Stimulated activated naive CD8-positive, alpha-beta T cell treated with anti-CD3 and anti-CD28 coated beads, Interleukin-15, Interleukin-2, amounts not matched to agents 100 ng/mL and 50 ng/mL, for 24 hours (primary cell): Measurements from ENCODE around the gene IL1RAP.
"Not testable (repeated sequence)": the region's sequence is repeated elsewhere in the genome, so short reads cannot be mapped to it uniquely, and the experiment has no call there.

ENCODE experiments used
- H3K27ac Mint-ChIP-seq: one replicate; pipeline ENCODE4 v1.8.0; 2021; ENCODE audit warnings: mild to moderate bottlenecking, mixed read lengths
- H3K27me3 Mint-ChIP-seq: one replicate; pipeline ENCODE4 v1.8.0; 2021; ENCODE audit warnings: mixed read lengths
- H3K36me3 Mint-ChIP-seq: one replicate; pipeline ENCODE4 v1.8.0; 2021; ENCODE audit warnings: low read depth, mixed read lengths
- H3K4me1 Mint-ChIP-seq: one replicate; pipeline ENCODE4 v1.8.0; 2021; ENCODE audit warnings: low read depth, mixed read lengths
- H3K4me3 Mint-ChIP-seq: one replicate; pipeline ENCODE4 v1.8.0; 2021; ENCODE audit warnings: mild to moderate bottlenecking, mixed read lengths
- H3K9me3 Mint-ChIP-seq: one replicate; pipeline ENCODE4 v1.8.0; 2021; ENCODE audit warnings: mixed read lengths

IL1RAP gene

DNA sequence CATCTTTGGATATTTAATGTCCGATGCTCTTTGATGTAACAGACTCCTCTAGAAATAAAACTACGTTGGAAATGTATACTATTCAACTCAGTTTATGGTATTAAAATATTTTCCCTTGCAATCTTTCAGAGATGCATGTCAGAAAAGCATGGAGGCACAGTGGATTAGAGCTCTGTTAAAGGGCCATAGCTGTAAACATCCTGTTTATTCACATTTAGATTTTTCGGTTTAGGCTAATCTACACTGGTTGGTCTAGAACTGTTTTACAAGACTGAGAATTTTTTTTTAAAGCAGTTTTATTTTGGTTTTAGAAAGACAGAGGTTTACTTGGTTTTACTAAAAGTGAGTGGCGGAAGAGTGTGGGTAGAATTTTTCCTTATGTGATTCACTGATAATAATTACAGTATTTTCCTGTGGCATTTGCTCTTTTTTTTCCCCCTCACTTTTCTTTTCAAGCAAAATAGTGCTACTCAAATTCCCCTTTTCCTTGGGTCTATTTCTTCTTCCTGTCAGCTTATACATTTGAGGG is 132.1 kb downstream of the IL1RAP start:
- H3K9me3 Mint-ChIP-seq: no peaks in the 10 kb centered on the region
- H3K27me3 Mint-ChIP-seq: no peaks in the 10 kb centered on the region
- no peak overlapping the region for H3K27ac Mint-ChIP-seq

GRCh38 chr3:190646996-190647395 is 133.1 kb downstream of the IL1RAP start:
- Mint-ChIP-seq H3K4me1 (no peaks in the 10 kb centered on the region), H3K27me3 (no peaks in the 10 kb centered on the region), H3K36me3 (peaks cover 57% of the 10 kb centered on the region), H3K4me3 (no peak overlapping the region), H3K9me3 (no peaks in the 10 kb centered on the region), H3K27ac (no peak overlapping the region)

More for the DNA sequence above, 132.1 kb downstream of the IL1RAP start:
- Mint-ChIP-seq H3K4me1 (no peaks in the 10 kb centered on the region), H3K4me3 (no peak overlapping the region), H3K36me3 (peaks cover 58% of the 10 kb centered on the region)

DNA sequence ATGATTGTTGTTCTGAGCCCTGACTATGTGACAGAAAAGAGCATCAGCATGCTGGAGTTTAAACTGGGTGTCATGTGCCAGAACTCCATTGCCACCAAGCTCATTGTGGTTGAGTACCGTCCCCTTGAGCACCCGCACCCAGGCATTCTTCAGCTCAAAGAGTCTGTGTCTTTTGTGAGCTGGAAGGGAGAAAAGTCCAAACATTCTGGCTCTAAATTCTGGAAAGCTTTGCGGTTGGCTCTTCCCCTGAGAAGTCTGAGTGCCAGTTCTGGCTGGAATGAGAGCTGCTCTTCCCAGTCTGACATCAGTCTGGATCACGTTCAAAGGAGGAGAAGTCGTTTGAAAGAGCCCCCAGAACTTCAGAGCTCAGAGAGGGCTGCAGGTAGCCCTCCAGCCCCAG is 142.0 kb downstream of the IL1RAP start:
- Mint-ChIP-seq H3K36me3 (peaks cover 4% of the 10 kb centered on the region), H3K27ac (no peak overlapping the region), H3K4me3 (no peak overlapping the region), H3K9me3 (no peaks in the 10 kb centered on the region), H3K27me3 (peaks cover 19% of the 10 kb centered on the region), H3K4me1 (no peaks in the 10 kb centered on the region)

- no peaks in the 10 kb centered on the region for H3K4me1 Mint-ChIP-seq
- H3K27ac Mint-ChIP-seq: no peak overlapping the region
- H3K36me3 Mint-ChIP-seq: no peaks in the 10 kb centered on the region
- no peak overlapping the region for H3K4me3 Mint-ChIP-seq
- no peaks in the 10 kb centered on the region for H3K9me3 Mint-ChIP-seq
- peaks cover 23% of the 10 kb centered on the region for H3K27me3 Mint-ChIP-seq
Observed at GRCh38 chr3:190658106-190658505, 144.2 kb downstream of the IL1RAP start.

DNA sequence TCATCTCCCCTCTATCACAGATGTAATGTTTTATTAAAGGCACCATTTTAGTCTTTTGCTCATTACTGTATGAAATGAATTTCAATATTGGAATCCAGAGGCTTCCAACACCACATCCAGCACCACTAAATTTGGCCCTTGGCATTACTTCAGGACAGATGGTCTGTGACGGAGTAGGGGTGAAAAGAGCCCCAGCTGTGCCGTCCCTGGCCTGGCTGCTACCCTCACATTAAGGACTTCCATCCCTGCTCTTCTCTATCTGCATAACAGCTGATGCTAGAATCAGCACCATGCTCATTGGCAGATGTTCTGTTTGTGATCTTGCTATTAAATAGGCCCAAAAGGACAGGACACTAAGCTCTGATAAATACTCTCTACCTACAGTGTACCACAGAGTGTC is 152.9 kb downstream of the IL1RAP start:
- Mint-ChIP-seq H3K4me3 (no peak overlapping the region), H3K27ac (no peak overlapping the region), H3K4me1 (no peaks in the 10 kb centered on the region), H3K36me3 (no peaks in the 10 kb centered on the region), H3K9me3 (no peaks in the 10 kb centered on the region), H3K27me3 (peaks cover 16% of the 10 kb centered on the region)

- H3K9me3 Mint-ChIP-seq: no peaks in the 10 kb centered on the region
Observed at GRCh38 chr3:190671658-190672057, 157.8 kb downstream of the IL1RAP start.

DNA sequence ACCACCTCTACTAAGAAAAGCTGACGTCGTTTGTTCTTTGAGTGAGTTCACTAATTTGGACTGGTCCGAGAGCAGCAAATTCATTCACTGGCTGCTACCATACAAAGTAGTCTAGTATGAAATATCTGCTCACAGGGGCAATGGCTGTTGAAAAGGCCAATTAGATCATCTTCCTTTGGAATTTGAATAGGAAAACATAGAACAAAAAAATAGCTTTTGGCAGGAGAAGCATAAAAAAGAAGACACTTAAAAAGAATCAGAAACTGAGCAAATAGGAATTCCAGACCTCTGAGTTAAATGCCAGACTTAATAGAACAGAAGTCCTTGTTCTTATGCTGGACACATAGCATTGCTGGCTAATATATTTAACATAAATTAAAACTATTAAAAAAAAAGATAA is 159.3 kb downstream of the IL1RAP start:
- Mint-ChIP-seq H3K9me3 (peaks cover 2% of the 10 kb centered on the region), H3K4me3 (no peak overlapping the region), H3K27me3 (peaks cover 10% of the 10 kb centered on the region), H3K36me3 (no peaks in the 10 kb centered on the region), H3K27ac (no peak overlapping the region), H3K4me1 (no peaks in the 10 kb centered on the region)

More at GRCh38 chr3:190671658-190672057, 157.8 kb downstream of the IL1RAP start:
- Mint-ChIP-seq H3K36me3 (no peaks in the 10 kb centered on the region), H3K4me1 (no peaks in the 10 kb centered on the region), H3K4me3 (no peak overlapping the region), H3K27ac (no peak overlapping the region), H3K27me3 (peaks cover 11% of the 10 kb centered on the region)

- H3K27ac Mint-ChIP-seq: no peak overlapping the region
- no peak overlapping the region for H3K4me3 Mint-ChIP-seq
- H3K36me3 Mint-ChIP-seq: no peaks in the 10 kb centered on the region
- H3K9me3 Mint-ChIP-seq: peaks cover 5% of the 10 kb centered on the region
- peaks cover 14% of the 10 kb centered on the region for H3K27me3 Mint-ChIP-seq
- no peaks in the 10 kb centered on the region for H3K4me1 Mint-ChIP-seq
Observed at GRCh38 chr3:190676481-190676880, 162.6 kb downstream of the IL1RAP start.

- H3K36me3 Mint-ChIP-seq: no peaks in the 10 kb centered on the region
- H3K4me3 Mint-ChIP-seq: no peak overlapping the region
- H3K27me3 Mint-ChIP-seq: peaks cover 14% of the 10 kb centered on the region
- peaks cover 8% of the 10 kb centered on the region for H3K9me3 Mint-ChIP-seq
- no peaks in the 10 kb centered on the region for H3K4me1 Mint-ChIP-seq
- no peak overlapping the region for H3K27ac Mint-ChIP-seq
Observed at GRCh38 chr3:190677001-190677400, 163.1 kb downstream of the IL1RAP start.

DNA sequence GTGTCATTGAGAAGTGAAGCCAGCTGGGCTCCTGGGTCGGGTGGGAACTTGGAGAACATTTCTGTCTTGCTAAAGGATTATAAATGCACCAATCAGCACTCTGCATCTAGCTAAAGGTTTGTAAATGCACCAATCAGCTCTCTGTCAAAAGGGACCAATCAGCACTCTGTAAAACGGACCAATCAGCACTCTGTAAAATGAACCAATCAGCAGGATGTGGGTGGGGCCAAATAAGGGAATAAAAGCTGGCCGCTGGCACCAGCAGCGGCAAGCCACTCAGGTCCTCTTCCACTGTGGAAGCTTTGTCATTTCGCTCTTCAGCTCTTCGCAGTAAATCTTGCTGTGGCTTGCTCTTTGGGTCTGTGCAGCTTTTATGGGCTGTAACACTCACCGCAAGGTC is 164.0 kb downstream of the IL1RAP start:
- H3K36me3 Mint-ChIP-seq, H3K4me1 Mint-ChIP-seq, H3K27ac Mint-ChIP-seq: not testable (repeated sequence)

GRCh38 chr3:190680691-190681090 is 166.8 kb downstream of the IL1RAP start:
- no peaks in the 10 kb centered on the region for H3K4me1 Mint-ChIP-seq
- H3K27ac Mint-ChIP-seq: no peak overlapping the region
- H3K4me3 Mint-ChIP-seq: no peak overlapping the region
- peaks cover 12% of the 10 kb centered on the region for H3K27me3 Mint-ChIP-seq
- H3K9me3 Mint-ChIP-seq: peaks cover 8% of the 10 kb centered on the region
- no peaks in the 10 kb centered on the region for H3K36me3 Mint-ChIP-seq

More for the DNA sequence above, 164.0 kb downstream of the IL1RAP start:
- H3K9me3 Mint-ChIP-seq, H3K4me3 Mint-ChIP-seq: not testable (repeated sequence)
- peaks cover 14% of the 10 kb centered on the region for H3K27me3 Mint-ChIP-seq

GRCh38 chr3:190684776-190685175 is 170.9 kb downstream of the IL1RAP start:
- H3K4me1 Mint-ChIP-seq: no peaks in the 10 kb centered on the region

GRCh38 chr3:190686011-190686410 is 172.1 kb downstream of the IL1RAP start:
- Mint-ChIP-seq H3K4me1 (no peaks in the 10 kb centered on the region), H3K4me3 (no peak overlapping the region), H3K27me3 (peaks cover 10% of the 10 kb centered on the region), H3K36me3 (no peaks in the 10 kb centered on the region), H3K9me3 (peaks cover 8% of the 10 kb centered on the region), H3K27ac (no peak overlapping the region)

More at GRCh38 chr3:190684776-190685175, 170.9 kb downstream of the IL1RAP start:
- H3K27ac Mint-ChIP-seq: no peak overlapping the region
- H3K9me3 Mint-ChIP-seq: peaks cover 8% of the 10 kb centered on the region
- no peak overlapping the region for H3K4me3 Mint-ChIP-seq
- H3K27me3 Mint-ChIP-seq: peaks cover 10% of the 10 kb centered on the region
- no peaks in the 10 kb centered on the region for H3K36me3 Mint-ChIP-seq

DNA sequence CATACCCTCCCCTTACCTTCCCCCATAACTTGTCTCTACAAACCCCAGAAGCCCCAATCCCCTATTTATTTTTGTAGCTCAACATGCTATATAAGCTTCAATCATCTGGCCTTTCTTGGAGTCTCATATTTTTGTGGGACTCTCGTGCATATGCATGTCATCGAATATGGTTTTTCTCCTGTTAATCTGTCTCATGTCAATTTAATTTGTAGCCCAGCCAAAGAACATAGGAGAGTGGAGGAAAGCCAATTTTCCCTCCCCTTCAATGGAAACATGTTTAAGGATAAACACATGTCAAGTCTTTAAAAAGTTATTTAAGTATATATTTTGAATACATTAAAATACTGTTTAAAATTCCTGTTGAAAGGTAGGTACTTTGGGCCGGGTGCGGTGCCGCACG is 176.4 kb downstream of the IL1RAP start:
- no peak overlapping the region for H3K27ac Mint-ChIP-seq
- H3K4me3 Mint-ChIP-seq: no peak overlapping the region
- H3K27me3 Mint-ChIP-seq: peaks cover 14% of the 10 kb centered on the region
- H3K9me3 Mint-ChIP-seq: peaks cover 8% of the 10 kb centered on the region
- H3K4me1 Mint-ChIP-seq: no peaks in the 10 kb centered on the region
- no peaks in the 10 kb centered on the region for H3K36me3 Mint-ChIP-seq

GRCh38 chr3:190692256-190692655 is 178.4 kb downstream of the IL1RAP start:
- Mint-ChIP-seq H3K4me3 (no peak overlapping the region), H3K36me3 (no peaks in the 10 kb centered on the region), H3K9me3 (peaks cover 8% of the 10 kb centered on the region), H3K27me3 (peaks cover 19% of the 10 kb centered on the region), H3K4me1 (no peaks in the 10 kb centered on the region), H3K27ac (no peak overlapping the region)

DNA sequence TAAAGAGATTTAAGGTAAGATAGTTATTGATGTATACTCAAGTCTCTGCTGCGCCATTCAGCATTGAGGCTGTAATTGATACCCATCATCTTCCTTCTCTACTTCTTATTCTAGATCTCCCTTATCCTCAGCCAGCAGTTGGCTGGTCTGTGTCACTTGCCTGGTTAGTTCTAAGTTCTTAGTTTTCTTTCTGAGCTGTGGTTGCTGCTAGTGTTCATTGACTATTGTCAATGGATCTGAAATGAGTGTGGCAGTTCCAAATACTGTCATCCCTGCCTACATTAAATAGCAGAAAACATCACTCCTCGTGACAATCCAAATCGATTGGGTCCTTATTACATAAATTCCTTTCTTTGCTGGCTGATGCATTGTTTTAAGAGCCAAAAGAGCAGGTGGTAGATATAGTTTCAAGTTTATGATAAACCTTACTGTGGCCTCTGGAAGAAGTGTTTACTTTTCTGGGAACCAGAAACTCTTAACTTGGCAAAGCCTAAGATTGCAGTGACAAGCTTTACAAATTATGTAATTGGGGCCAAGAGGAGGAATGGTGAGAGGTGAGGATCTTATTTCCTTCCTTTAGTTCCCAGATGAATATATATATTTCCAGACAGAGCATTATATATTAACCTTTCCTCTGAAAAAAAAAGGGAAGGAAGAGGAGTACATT is 180.6 kb downstream of the IL1RAP start:
- Mint-ChIP-seq H3K27me3 (peaks cover 23% of the 10 kb centered on the region), H3K9me3 (peaks cover 3% of the 10 kb centered on the region), H3K4me1 (no peaks in the 10 kb centered on the region), H3K27ac (no peak overlapping the region), H3K36me3 (no peaks in the 10 kb centered on the region), H3K4me3 (no peak overlapping the region)
